Gastroesophageal sphincter (tissue), 3 donors: Measurements from ENCODE around the gene OR4D1.

Source experiments
- CTCF ChIP-seq, 4 experiments: fragments of 200-600 bp in 2 of 4; fragments of 450-650 bp in 2 of 4; sonication (generic) in 1 of 4; IDR thresholded peaks; one replicate each; pipeline ENCODE4 v1.5.1; 2017 to 2019; ENCODE audit warnings: antibody characterized with exemption in 4 of 4, mild to moderate bottlenecking in 2 of 4, moderate library complexity in 2 of 4
- POLR2AphosphoS5 ChIP-seq: sonication (generic); formaldehyde crosslinking; IDR thresholded peaks from one replicate; pipeline ENCODE4 v1.6.1; 2017; ENCODE audit warnings: antibody characterized with exemption

- TF ChIP-seq CTCF (IDR thresholded peaks at IDR 0.05) (no peak), POLR2AphosphoS5 (no peak)
Observed at GRCh38 chr17:58196610-58197009, 48.4 kb downstream of the OR4D1 start.
